NCI-H2029 (cell line): ENCODE data around the gene ARG1.

Experiments
- DNase-seq: peaks from one replicate; lab custom pipeline; 2025; lab: John Stamatoyannopoulos, UW

Gene ARG1

DNA sequence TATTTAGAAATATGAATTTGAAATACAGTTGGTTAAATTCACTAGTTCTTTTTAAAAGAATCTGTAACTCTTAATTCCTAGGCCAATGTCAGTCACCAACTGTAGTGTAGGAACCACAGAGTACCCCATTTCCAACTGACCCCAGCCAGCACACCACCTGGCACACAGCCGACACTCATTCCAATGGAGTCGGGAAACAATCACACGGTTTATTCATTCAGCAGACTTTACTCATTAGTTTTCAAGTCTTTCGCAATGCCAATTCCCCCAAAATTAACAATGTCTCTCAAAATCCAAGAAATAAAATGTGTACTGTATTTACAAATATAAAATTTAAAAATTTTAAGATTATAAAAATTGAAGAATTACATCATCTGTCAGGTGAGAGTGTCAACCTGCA is 13.5 kb downstream of the ARG1 start:
- DNase-seq, result no peak

DNA sequence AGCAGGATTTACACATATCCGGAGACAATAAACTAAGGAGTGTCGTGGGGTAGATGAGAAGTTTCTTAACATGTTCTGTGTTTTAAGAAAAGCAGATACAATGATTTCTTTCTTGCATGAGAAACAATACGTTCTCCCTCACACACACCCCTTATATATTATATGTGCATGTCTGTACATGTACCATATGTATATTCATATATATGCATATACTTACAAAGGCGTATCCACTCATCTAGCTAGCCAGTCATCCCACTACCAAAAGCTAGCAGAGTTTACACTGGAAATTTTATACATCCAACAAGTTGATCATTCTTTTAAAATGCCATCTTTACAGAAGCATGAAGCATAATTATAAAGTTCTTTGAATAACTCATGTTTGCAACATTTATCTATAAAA is 14.9 kb downstream of the ARG1 start:
- no peak for DNase-seq

DNA sequence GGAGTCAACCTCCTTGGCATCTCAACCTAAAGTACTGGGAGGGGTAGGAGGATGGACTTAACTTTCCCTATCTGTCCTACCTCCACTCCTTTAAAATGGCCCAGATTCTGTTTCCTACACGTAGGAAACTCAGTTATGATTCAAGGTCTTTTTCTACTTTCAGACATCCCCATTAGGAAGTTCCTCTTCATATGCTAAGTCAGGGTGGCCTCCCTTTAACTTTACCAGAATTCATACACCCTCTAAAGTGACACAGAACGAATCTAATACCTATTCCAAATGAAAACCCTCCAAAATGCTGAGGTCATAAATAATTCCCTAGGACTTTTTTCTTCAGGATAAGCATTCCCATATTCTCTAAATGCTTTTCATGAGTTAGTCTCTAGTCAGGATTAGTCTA is 15.6 kb downstream of the ARG1 start:
- DNase-seq, result no peak

DNA sequence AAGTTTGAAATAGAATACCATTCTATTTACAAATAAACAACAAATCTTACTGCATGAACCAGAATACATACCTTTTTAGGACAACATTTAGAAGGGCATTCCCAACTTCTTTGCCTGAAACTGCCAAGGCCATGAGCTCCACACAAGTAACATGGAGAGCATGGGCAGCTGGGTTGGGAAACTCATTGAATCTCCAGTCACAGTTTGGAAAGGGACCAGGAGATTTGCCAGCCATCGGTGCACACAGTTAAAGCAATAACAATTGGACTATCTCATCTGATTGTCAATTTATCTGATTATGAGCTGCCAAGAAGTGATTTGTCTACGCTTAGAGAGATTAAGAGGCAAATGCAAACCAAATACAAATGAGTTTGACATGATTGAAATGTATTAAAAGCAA is 19.9 kb downstream of the ARG1 start:
- no peak for DNase-seq

DNA sequence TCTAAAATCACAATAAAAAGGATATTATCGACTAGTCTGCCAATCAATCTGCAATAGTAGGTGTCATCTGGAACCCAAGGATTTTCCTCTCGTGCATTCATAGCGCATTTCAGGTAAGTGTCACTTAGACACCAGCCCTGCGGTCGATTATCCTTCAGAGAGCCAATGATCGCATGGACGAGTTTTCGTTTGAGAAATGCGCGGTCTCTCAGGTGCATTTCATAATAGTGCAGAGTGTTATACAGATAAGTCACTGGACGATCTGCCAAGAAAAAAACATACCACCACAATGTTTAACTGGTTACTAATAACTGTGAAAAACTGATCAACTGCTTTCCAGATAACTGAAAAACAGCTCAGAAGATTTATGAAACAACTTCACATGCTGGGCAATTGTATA is 21.0 kb downstream of the ARG1 start:
- DNase-seq, result no peak

DNA sequence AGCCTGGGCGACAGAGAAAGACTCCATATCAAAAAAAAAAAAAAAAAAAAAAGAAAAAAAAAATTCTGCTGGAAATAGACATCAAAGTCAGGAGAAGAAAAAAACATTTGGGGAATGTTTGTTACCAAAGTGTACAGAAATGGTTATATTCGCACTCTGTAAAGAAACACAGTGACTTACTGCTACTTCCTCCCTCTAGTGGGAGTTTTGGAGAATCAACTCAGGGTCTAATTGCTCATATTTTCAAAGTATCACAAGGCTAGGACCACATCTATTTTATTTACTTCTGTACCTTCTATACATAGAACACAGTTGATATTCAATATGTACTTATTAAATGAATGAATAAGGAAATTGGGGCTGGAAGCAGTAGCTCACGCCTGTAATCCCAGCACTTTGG is 24.4 kb downstream of the ARG1 start:
- no peak for DNase-seq

DNA sequence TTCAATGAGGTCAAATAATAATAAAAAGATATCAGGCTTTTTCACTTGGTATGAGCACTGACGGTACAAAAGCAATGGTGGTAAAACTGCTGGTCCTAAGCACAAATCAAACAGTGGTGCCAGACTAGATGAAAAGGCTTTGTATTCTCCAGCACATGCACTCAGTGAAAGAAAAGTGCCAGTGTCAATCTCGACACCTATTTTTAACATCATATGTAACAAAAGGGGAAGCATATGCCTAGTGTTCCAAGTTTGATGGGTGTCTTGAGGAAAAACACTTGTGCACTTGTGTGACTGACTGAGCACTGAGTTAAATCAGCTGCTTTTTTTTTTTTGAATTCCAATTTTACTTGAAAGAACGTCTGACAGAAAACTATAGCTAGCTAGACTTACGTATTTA is 27.7 kb downstream of the ARG1 start:
- no peak for DNase-seq

DNA sequence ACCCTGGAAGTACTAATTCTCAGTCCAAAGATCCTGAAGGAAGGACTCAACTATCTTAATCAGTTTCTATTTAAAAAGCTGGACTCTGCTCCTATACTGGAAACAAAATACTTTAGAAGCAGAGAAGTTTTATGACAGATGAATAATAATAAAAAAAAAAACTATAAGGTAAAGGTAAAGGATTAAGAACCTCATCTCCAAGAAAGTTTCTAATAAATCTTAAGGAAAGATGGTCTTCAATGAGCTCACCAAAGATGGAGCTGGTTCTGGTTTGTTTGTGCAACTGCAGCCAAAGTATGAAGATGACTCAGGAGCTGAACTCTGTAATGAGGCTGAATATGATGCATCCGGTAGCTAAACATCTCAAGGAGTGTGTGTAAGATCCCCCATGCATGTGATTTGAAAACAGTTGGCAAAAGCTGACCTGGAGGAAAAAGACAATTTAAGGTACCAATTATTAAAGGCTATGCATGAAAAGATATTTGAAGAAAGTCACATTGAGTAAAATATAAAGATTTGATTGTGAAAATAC is 29.8 kb downstream of the ARG1 start:
- DNase-seq, result no peak

DNA sequence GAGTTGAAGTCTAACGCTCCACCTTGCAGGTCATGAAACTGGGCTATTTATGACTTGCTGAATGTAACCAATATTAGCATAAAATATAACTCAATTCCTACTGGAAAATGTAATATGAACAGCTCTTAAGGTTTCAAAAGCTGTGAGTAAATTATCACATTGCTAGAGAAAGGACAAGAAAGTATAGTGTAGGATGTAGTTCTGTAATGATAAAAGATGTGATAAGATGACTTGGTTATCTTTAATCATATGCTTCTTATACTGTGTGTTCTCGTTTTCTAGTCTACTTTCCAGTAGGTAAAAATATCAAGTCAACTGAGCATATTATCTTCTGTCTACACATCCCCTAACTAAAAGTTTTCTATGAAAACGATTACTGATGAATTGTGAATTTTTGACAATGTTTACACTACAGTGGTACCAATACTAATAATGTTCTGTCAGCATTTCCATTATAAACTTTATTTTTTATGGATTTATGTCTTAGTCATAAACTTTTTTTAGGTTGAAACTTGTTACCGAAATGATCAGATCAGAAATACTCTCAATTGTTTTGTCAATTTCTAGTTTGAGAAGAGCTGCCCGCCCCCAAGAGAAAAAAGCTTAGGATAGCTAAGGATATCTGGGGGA is 40.4 kb downstream of the ARG1 start:
- DNase-seq, result no peak

DNA sequence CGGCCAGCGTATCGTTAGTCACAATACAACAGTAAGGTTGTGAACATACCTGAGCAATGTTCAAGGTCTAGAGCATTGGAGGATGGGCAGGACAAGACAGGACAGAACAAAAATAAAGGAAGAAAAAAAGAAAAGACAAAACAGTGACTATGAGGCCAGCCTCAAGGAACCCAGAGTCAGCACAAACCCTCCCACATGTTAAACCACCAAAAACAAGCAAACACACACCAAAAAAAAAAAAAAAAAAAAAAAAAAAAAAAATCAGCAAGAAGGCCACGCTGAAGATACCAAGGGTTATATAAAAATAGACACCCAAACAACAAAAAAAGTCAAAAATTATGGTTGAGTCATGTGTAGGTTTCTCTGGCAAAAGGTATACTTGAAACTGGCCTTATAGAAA is 42.2 kb downstream of the ARG1 start:
- no peak for DNase-seq

DNA sequence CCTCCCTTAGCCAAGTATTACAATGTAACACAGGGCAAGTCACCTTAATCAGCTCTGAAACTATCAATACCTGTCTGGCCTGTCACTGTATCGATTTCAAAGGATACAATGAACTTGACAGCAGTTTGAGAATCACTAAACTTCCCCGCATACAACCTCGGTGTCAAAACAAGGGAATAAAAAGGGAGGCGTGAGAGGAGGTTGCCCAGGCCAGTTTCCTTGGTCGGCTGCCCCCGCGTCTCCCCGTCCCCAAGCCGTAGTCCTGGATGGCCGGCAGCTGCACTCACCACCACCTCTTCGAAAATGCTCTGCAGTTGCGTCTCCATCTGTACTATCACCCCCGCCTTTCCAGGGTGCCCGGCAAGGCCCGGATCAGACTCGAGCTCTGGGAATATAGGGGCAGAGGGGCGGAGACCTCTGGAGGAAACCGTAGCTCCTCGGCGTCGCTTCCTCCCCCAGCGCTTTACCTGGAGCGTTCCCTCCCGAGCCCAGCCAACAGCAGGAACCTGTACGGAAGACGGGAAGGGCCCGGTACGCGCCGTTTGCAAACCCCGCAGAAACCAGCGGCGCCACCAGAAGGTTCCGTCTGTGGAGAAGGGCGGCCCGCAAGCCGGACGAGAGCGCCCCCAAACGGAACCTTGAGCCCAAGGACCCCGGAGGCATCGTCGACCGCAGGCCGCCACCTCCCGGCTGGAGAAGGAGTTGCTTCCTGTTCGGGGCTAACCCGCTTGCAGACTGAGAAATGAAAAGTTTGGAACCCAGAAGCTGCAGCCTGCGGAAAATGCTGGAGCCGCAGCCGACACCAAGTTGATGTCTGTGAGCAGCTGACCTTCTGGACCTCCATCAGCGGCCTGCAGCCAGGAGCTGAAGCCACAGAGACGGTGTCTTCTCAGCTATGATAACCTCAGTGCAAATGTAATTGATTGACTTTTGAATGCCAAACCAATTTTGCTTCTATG is 55.0 kb downstream of the ARG1 start, which contains the start of gene MED23:
MED23 (minus strand) TSS at position 519 of the 959 bp plus-strand sequence; CDS start at position 326, 193 bp downstream.
- peak; percentile 76 for DNase-seq

DNA sequence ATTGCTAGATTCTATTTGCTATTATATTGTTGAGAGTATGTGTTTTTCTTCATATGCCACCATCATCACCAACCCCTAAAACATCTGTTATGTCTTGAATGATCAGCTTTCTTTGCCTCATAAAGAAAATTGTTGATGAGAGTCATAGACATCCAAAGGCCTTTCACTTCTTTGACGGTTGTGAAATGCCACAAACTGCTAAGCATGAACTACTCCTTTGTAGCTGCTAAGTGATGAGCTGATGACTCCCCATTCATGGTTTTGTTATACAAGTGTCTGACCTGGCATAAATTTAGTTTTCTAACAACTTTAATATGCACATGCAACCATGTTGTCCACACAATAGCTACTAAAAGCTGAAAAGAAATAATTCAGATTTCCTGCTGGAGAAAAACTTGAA is 55.7 kb downstream of the ARG1 start:
- no peak for DNase-seq

DNA sequence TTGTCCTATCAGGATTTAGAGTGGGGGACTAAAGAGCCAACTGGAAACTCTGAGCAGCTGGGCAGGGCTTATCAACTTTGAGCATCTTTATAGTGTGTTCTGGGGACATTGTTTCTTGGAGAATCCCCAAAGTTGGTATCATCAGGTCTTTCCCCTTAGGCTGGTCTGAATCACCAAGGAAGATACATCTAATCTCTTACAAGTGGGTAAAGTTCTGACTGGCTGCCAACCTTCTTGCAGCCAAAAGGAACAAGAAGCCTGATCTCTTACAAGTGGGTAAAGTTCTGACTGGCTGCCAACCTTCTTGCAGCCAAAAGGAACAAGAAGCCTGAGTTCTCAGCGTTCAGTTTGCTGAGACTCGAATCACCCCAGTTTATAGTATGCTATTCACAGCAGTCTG is 56.6 kb downstream of the ARG1 start:
- no peak for DNase-seq

DNA sequence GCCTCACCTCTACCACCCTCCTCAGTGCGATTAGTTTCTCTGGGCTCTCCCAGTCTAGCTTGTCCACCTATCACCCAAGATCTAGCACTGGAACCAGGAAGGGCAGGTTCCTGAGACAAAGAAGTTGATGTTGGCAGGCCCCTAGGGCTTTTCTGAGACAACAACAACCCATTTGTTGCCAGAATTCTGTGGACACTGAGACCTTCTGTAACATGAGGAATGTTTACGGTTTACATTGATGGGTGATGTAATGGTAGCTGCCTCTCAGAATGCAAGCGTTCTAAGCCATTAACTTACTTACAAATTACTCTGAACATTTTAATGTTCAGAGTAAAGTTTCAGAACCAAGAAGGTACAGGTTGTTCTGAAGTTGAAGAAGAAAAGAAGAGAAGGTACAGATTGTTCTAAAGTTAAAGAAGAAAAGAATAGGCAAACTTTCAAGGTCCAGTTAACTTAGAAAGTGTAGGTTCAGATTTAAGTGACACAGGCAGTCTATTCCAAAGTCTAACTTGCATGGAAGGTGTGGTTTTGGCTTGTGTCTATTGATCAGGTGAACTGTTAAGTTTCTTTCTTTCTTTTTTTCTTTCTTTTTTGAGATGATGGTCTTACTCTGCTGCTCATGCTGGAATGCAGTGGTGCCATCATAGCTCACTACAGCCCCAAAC is 58.7 kb downstream of the ARG1 start:
- no peak for DNase-seq
